PC-9 (cell line): ENCODE data around the gene RMND5A. TPM values are rescaled to one million over a fixed set of nuclear protein-coding genes. Genes with fewer than 3 reads are reported as not detected.

ENCODE experiments used
- BruUV-seq: library from RNA; stranded (reverse); fragments of 400-500 nt; replicated peaks from 2 replicates; lab custom pipeline; 2021; lab: Mats Ljungman, UMichigan
- CTCF ChIA-PET: fragments of 300-600 bp; sonication (Branson Sonifier 250); formaldehyde crosslinking; loops from one replicate; lab custom pipeline; 2022; ENCODE audit warnings: antibody characterized with exemption; lab: Charles Lee
- POLR2A ChIA-PET: fragments of 300-600 bp; sonication (Branson Sonifier 250); formaldehyde crosslinking; loops from one replicate; lab custom pipeline; 2022; ENCODE audit warnings: antibody characterized with exemption; ENCODE audit not compliant: unreplicated experiment; lab: Charles Lee
- DNase-seq, 2 experiments: peaks; one replicate each; pipeline versions ENCODE4 v3.0.0 to v3.0.0-alpha.2; 2015 to 2022; ENCODE audit warnings: mixed read lengths in 1 of 2
- H2AFZ ChIP-seq: fragments of 200-600 bp; sonication (generic); 2 replicates; pipeline ENCODE4 v1.8.1; 2017; ENCODE audit warnings: antibody characterized with exemption
- H3F3A ChIP-seq: fragments of 200-600 bp; sonication (generic); 2 replicates; pipeline ENCODE4 v1.8.1; 2017; ENCODE audit warnings: antibody characterized with exemption, mild to moderate bottlenecking, low read depth; ENCODE audit not compliant: insufficient read depth
- H3K27ac ChIP-seq: fragments of 200-600 bp; sonication (generic); 2 replicates; pipeline ENCODE4 v1.6.1; 2016; ENCODE audit warnings: mixed run types
- H3K27me3 ChIP-seq: fragments of 200-600 bp; sonication (generic); 2 replicates; pipeline ENCODE4 v1.6.1; 2016; ENCODE audit warnings: low read depth, mixed run types; ENCODE audit not compliant: insufficient read depth
- H3K36me3 ChIP-seq: fragments of 200-600 bp; sonication (generic); 2 replicates; pipeline ENCODE4 v1.6.1; 2016; ENCODE audit warnings: low read depth, mixed run types
- H3K4me1 ChIP-seq: fragments of 200-600 bp; sonication (generic); replicated peaks from 2 replicates; pipeline ENCODE4 v1.6.1; 2016; ENCODE audit warnings: mixed run types; ENCODE audit not compliant: insufficient read depth
- H3K4me2 ChIP-seq: fragments of 200-600 bp; sonication (generic); 2 replicates; pipeline ENCODE4 v1.6.1; 2017; ENCODE audit warnings: mixed run types
- H3K4me3 ChIP-seq: fragments of 200-600 bp; sonication (generic); 2 replicates; pipeline ENCODE4 v1.6.1; 2016; ENCODE audit warnings: mixed run types
- H3K79me2 ChIP-seq: fragments of 200-600 bp; sonication (generic); 2 replicates; pipeline ENCODE4 v1.6.1; 2017; ENCODE audit warnings: low read depth, mixed run types
- H3K9me2 ChIP-seq: fragments of 200-600 bp; sonication (generic); 2 replicates; pipeline ENCODE4 v1.8.1; 2017; ENCODE audit warnings: mild to moderate bottlenecking; ENCODE audit not compliant: insufficient read depth
- H3K9me3 ChIP-seq: fragments of 200-600 bp; sonication (generic); 2 replicates; pipeline ENCODE4 v1.8.1; 2016; ENCODE audit warnings: low read depth; ENCODE audit not compliant: insufficient read depth
- H4K20me1 ChIP-seq: fragments of 200-600 bp; sonication (generic); 2 replicates; pipeline ENCODE4 v1.8.1; 2017; ENCODE audit not compliant: insufficient read depth
- EZH2 ChIP-seq: fragments of 200-600 bp; sonication (generic); IDR thresholded peaks from 2 replicates; pipeline ENCODE4 v1.8.0; 2017; ENCODE audit warnings: antibody characterized with exemption, low read depth
- intact Hi-C: fragments of 100-400 bp; cut with micrococcal nuclease; formaldehyde crosslinking; loops from one replicate; pipeline ENCODE4 v1.10.0; 2022; ENCODE audit not compliant: unreplicated experiment
- total RNA-seq: library from RNA; stranded (reverse); gene quantifications from 2 replicates; pipeline ENCODE4 v1.2.3, GENCODE V29; 2021
- TF ChIP-seq, protein P1 (sequence below): fragments of 200-600 bp; sonication (generic); conservative IDR thresholded peaks from 2 replicates; pipeline ENCODE4 v1.6.1; 2017; ENCODE audit warnings: mixed run types, antibody characterized with exemption, mild to moderate bottlenecking, moderate library complexity

The RMND5A gene
- total RNA-seq, 1 experiment from 2014 or later: 39.3 TPM

DNA sequence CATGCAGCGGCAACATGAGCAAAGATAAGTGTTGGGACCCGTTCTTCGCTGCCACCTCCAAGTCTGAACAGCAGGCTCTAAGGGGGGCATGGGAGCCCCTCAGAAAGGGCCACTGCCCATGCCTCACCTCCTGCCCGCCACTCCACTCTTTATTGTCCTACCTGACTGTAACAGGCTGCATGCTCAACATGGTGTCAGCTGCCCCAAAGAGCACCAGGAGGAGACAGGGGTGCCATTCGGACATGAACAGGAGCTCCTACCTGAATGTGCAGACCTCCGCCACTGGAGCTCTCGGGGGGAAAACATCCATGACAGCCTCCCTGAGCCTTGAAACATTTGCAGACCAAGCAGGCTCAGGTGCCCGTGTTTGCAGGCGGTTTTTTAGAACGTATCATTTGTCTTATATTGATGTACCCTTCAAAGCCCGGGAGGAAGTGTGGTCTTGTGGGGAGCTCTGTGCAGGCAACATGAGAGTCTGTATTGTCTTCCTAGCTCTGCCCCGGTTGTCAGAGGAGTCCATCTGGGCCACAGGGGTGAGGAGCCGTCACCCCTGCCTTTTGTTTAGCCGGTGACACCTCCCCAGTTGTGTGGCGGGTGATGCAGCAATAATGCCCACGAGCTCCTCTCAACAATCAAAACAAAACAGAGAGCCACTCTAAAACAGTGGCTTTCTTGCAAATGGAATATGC lies 105.7 kb downstream of the RMND5A start:
- DNase-seq: no peak
- Histone ChIP-seq H2AFZ (no peak overlapping the region), H3K9me2 (no peaks in the 10 kb centered on the region), H3K4me1 (no peaks in the 10 kb centered on the region), H3K79me2 (no peaks in the 10 kb centered on the region), H3K27me3 (peaks cover 4% of the 10 kb centered on the region), H3K27ac (no peak overlapping the region), H3K4me3 (no peak overlapping the region), H3K36me3 (no peaks in the 10 kb centered on the region), H3F3A (no peaks in the 10 kb centered on the region), H4K20me1 (no peaks in the 10 kb centered on the region), H3K9me3 (no peaks in the 10 kb centered on the region; the same call in 1 of the 2 replicates), H3K4me2 (no peak overlapping the region)
- CTCF ChIA-PET: no interaction called here
- no TSS peak for BruUV-seq
- POLR2A ChIA-PET: interaction anchor here (0.6 kb wide), 2 partner anchors 171 to 599 kb away, joined by 3 to 4 read pairs; no protein-coding TSS in a partner anchor
- intact Hi-C loops: no loop called here
- no peak for TF ChIP-seq EZH2
- TF ChIP-seq, protein P1, sequence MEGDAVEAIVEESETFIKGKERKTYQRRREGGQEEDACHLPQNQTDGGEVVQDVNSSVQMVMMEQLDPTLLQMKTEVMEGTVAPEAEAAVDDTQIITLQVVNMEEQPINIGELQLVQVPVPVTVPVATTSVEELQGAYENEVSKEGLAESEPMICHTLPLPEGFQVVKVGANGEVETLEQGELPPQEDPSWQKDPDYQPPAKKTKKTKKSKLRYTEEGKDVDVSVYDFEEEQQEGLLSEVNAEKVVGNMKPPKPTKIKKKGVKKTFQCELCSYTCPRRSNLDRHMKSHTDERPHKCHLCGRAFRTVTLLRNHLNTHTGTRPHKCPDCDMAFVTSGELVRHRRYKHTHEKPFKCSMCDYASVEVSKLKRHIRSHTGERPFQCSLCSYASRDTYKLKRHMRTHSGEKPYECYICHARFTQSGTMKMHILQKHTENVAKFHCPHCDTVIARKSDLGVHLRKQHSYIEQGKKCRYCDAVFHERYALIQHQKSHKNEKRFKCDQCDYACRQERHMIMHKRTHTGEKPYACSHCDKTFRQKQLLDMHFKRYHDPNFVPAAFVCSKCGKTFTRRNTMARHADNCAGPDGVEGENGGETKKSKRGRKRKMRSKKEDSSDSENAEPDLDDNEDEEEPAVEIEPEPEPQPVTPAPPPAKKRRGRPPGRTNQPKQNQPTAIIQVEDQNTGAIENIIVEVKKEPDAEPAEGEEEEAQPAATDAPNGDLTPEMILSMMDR: no peak

GRCh38 chr2:86826951-86827350 lies 106.9 kb downstream of the RMND5A start:
- no peaks in the 10 kb centered on the region for H3K36me3 ChIP-seq
- no peaks in the 10 kb centered on the region for H4K20me1 ChIP-seq
- peaks cover 4% of the 10 kb centered on the region for H3K27me3 ChIP-seq
- H3K4me1 ChIP-seq: no peaks in the 10 kb centered on the region
- no peaks in the 10 kb centered on the region for H3K9me2 ChIP-seq
- H2AFZ ChIP-seq: no peak overlapping the region
- intact Hi-C loops: no loop called here
- no peak overlapping the region for H3K4me3 ChIP-seq
- TF ChIP-seq EZH2: no peak
- TF ChIP-seq, protein P1: no peak
- no peaks in the 10 kb centered on the region for H3F3A ChIP-seq
- no peak overlapping the region for H3K27ac ChIP-seq
- ChIA-PET POLR2A (no interaction called here), CTCF (no interaction called here)
- no peak overlapping the region for H3K4me2 ChIP-seq
- H3K9me3 ChIP-seq: no peaks in the 10 kb centered on the region; the same call in 1 of the 2 replicates
- no peaks in the 10 kb centered on the region for H3K79me2 ChIP-seq
- DNase-seq: no peak
- no TSS peak for BruUV-seq

Other genes starting within 250 kb of the RMND5A start
- gene CHMP3, start 156.8 kb upstream of the RMND5A start, total RNA-seq: 108 and 120 TPM in 2 replicates
- 24.5 and 25.4 TPM in 2 replicates for gene RNF103, start 96.4 kb upstream of the RMND5A start, total RNA-seq
- 0.28 and 0.45 TPM in 2 replicates for gene CD8A, start 70.6 kb downstream of the RMND5A start, total RNA-seq
- gene CD8B, start 141.6 kb downstream of the RMND5A start, total RNA-seq: not detected in 2 replicates
- 0.33 and 0.70 TPM in 2 replicates for gene RGPD1, start 221.8 kb downstream of the RMND5A start, total RNA-seq